ENCODE measurements around the gene HNRNPH2. TPM values are rescaled to one million over a fixed set of nuclear protein-coding genes. Genes with fewer than 3 reads are reported as not detected.
A peak's percentile ranks its signal among the peaks of the same experiment; 100 is the strongest.

HNRNPH2 gene
- total RNA-seq, 1 donor from 2014 or later: 21.4 TPM

DNA sequence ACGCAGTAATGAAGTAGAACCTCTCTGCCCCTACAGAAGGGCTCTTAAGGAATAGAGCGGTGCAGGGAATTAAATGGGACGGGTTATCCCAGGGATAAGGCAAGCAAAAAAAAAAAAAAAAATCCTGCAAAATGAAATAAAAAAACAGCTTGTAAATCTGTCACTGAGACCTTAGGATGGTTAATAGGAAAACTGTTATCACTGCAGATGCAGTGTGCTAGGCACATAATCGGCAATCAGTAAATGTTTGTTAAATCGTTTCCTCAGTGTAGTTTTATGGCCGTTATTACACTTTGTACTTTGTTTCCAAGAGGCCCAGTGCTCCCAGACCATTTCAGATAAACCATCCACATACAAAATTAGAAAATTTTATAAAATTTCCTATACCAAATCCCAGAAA, 1.0 kb downstream of the HNRNPH2 start:
- DNase-seq (ENCODE audit: low spot score in 2 of 2): no peak
- intact Hi-C loops (cut with DNase I): loop anchor here (1.0 to 5.0 kb wide), 4 partner anchors 9 to 748 kb away; partner anchors contain the start of genes ARMCX1 and TIMM8A
- no peak for TF ChIP-seq CTCF (IDR thresholded peaks at IDR 0.05)
- Histone ChIP-seq H3K27me3 (no peaks in the 10 kb centered on the region), H3K4me1 (peaks cover 0 to 3% of the 10 kb centered on the region in 2 donors), H3K4me3 (peak overlapping the region; percentile 68), H3K9me3 (no peaks in the 10 kb centered on the region), H3K27ac (peak overlapping the region; percentile 92 to 93), H3K36me3 (peaks cover 0 to 5% of the 10 kb centered on the region in 2 donors)

DNA sequence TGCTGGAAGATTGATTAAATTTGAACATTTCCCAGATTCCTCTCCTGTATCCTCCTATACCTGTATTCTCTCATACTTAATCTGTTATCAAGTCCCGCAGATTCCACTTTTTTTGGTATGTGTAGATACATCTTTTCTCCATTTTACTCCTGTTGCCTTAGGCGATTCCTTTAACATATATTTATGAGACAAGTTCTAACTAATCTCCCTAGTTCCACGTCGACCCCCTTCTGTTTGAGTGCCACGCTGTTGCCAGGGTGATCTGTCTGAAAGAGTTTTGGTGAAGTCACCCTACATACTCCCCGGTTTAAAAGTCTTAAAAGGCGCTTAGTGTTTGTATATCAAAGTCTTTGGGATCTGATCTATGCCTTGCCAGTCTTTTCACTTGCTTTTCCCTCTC, 2.4 kb downstream of the HNRNPH2 start:
- no peak for TF ChIP-seq CTCF (IDR thresholded peaks at IDR 0.05)
- no peaks in the 10 kb centered on the region for H3K27me3 ChIP-seq
- peak overlapping the region; percentile 5 to 68 for H3K4me3 ChIP-seq
- no peak for DNase-seq (ENCODE audit: low spot score in 2 of 2)
- intact Hi-C loops (cut with DNase I): loop anchor here (10.0 kb wide), 2 partner anchors 714 to 1244 kb away; partner anchors contain the start of genes GPRASP1 and TCEAL2
- H3K4me1 ChIP-seq: peaks cover 0 to 3% of the 10 kb centered on the region in 2 donors
- no peaks in the 10 kb centered on the region for H3K9me3 ChIP-seq
- H3K36me3 ChIP-seq: peaks cover 0 to 5% of the 10 kb centered on the region in 2 donors
- no peak overlapping the region for H3K27ac ChIP-seq

DNA sequence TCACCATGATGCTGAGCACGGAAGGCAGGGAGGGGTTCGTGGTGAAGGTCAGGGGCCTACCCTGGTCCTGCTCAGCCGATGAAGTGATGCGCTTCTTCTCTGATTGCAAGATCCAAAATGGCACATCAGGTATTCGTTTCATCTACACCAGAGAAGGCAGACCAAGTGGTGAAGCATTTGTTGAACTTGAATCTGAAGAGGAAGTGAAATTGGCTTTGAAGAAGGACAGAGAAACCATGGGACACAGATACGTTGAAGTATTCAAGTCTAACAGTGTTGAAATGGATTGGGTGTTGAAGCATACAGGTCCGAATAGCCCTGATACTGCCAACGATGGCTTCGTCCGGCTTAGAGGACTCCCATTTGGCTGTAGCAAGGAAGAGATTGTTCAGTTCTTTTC, 4.0 kb downstream of the HNRNPH2 start:
- peaks cover 0 to 3% of the 10 kb centered on the region in 2 donors for H3K4me1 ChIP-seq
- H3K27ac ChIP-seq: no peak overlapping the region

GRCh38 chrX:101415180-101416145, 7.4 kb downstream of the HNRNPH2 start:
- H3K27ac ChIP-seq: peak overlapping the region; percentile 54 to 63
- H3K9me3 ChIP-seq: no peaks in the 10 kb centered on the region
- no peak overlapping the region for H3K4me3 ChIP-seq
- H3K4me1 ChIP-seq: peaks cover 0 to 4% of the 10 kb centered on the region in 2 donors
- intact Hi-C loops (cut with DNase I): loop anchor here (2.0 to 10.0 kb wide), 4 partner anchors 383 to 1239 kb away; partner anchors contain the start of genes GPRASP1, TCEAL2 and ZMAT1
- TF ChIP-seq CTCF (IDR thresholded peaks at IDR 0.05): peak; percentile 60 to 82 (median 77)
- DNase-seq (ENCODE audit: low spot score in 2 of 2): no peak
- H3K36me3 ChIP-seq: peaks cover 0 to 5% of the 10 kb centered on the region in 2 donors
- H3K27me3 ChIP-seq: no peaks in the 10 kb centered on the region

More for the DNA sequence above, 4.0 kb downstream of the HNRNPH2 start:
- no peak for TF ChIP-seq CTCF (IDR thresholded peaks at IDR 0.05)
- no peak for DNase-seq (ENCODE audit: low spot score in 2 of 2)
- Histone ChIP-seq H3K4me3 (no peak overlapping the region), H3K36me3 (peaks cover 0 to 5% of the 10 kb centered on the region in 2 donors), H3K9me3 (no peaks in the 10 kb centered on the region), H3K27me3 (no peaks in the 10 kb centered on the region)
- intact Hi-C loops (cut with DNase I): loop anchor here (10.0 kb wide), 2 partner anchors 713 to 1243 kb away; partner anchors contain the start of genes GPRASP1 and TCEAL2

GRCh38 chrX:101416691-101417090, 8.7 kb downstream of the HNRNPH2 start:
- Histone ChIP-seq H3K9me3 (no peaks in the 10 kb centered on the region), H3K36me3 (peaks cover 0 to 5% of the 10 kb centered on the region in 2 donors), H3K4me3 (no peak overlapping the region), H3K27ac (no peak overlapping the region), H3K4me1 (peaks cover 0 to 4% of the 10 kb centered on the region in 2 donors), H3K27me3 (no peaks in the 10 kb centered on the region)
- TF ChIP-seq CTCF (IDR thresholded peaks at IDR 0.05): no peak
- intact Hi-C loops (cut with DNase I): loop anchor here (5.0 to 10.0 kb wide), 3 partner anchors 516 to 1238 kb away; partner anchors contain the start of genes GPRASP1, TCEAL2 and ZMAT1
- DNase-seq (ENCODE audit: low spot score in 2 of 2): no peak
